ENCODE measurements around the gene KCNRG.
A peak's percentile ranks its signal among the peaks of the same experiment; 100 is the strongest.
"Not testable (repeated sequence)": the region's sequence is repeated elsewhere in the genome, so short reads cannot be mapped to it uniquely, and the experiment has no call there.

The KCNRG gene

GRCh38 chr13:50015258-50015657, at the start of gene KCNRG:
TSS of gene KCNRG (plus strand) at chr13:50015444. CDS start at chr13:50015494, 50 bp downstream.
- no peak for DNase-seq (ENCODE audit: low read depth)

GRCh38 chr13:49967456-49967855, 47.8 kb upstream of the KCNRG start:
- no peak for DNase-seq (ENCODE audit: low read depth)

- DNase-seq (ENCODE audit: low read depth), result no peak
These were observed 42.5 kb upstream of the KCNRG start for GRCh38 chr13:49972709-49973108.

- DNase-seq (ENCODE audit: low read depth), result no peak
These were observed 39.4 kb upstream of the KCNRG start for GRCh38 chr13:49975826-49976225.

- DNase-seq (ENCODE audit: low read depth), result peak; percentile 68
These were observed 38.7 kb upstream of the KCNRG start for GRCh38 chr13:49976314-49977258.

GRCh38 chr13:49977992-49978391, 37.3 kb upstream of the KCNRG start:
- no peak for DNase-seq (ENCODE audit: low read depth)

GRCh38 chr13:49980266-49980665, 35.0 kb upstream of the KCNRG start:
- DNase-seq (ENCODE audit: low read depth), result no peak

- DNase-seq (ENCODE audit: low read depth), result no peak
These were observed 30.1 kb upstream of the KCNRG start for GRCh38 chr13:49985129-49985528.

- DNase-seq (ENCODE audit: low read depth), result no peak
These were observed 28.8 kb upstream of the KCNRG start for GRCh38 chr13:49986471-49986870.

- DNase-seq (ENCODE audit: low read depth), result not testable (repeated sequence)
These were observed 24.6 kb upstream of the KCNRG start for GRCh38 chr13:49990612-49991011.

- DNase-seq (ENCODE audit: low read depth), result no peak
These were observed 22.1 kb upstream of the KCNRG start for GRCh38 chr13:49993111-49993510.

GRCh38 chr13:49993666-49994065, 21.6 kb upstream of the KCNRG start:
- no peak for DNase-seq (ENCODE audit: low read depth)

- DNase-seq (ENCODE audit: low read depth), result no peak
These were observed 19.6 kb upstream of the KCNRG start for GRCh38 chr13:49995625-49996101.

GRCh38 chr13:49996161-49996915, 18.9 kb upstream of the KCNRG start:
- DNase-seq (ENCODE audit: low read depth), result peak; percentile 77

GRCh38 chr13:49996951-49997895, 18.0 kb upstream of the KCNRG start, which contains the start of gene TRIM13:
TSS of gene TRIM13 (plus strand) at chr13:49997042. CDS start at chr13:50011941, 14,899 bp downstream.
- DNase-seq (ENCODE audit: low read depth), result peak; percentile 59

GRCh38 chr13:49997955-49998354, 17.3 kb upstream of the KCNRG start:
- DNase-seq (ENCODE audit: low read depth), result no peak

GRCh38 chr13:49998714-49999624, 16.3 kb upstream of the KCNRG start:
- no peak for DNase-seq (ENCODE audit: low read depth)

GRCh38 chr13:50001287-50001686, 14.0 kb upstream of the KCNRG start:
- DNase-seq (ENCODE audit: low read depth), result no peak

GRCh38 chr13:50006426-50007135, 8.7 kb upstream of the KCNRG start:
- no peak for DNase-seq (ENCODE audit: low read depth)

- no peak for DNase-seq (ENCODE audit: low read depth)
These were observed 3.8 kb upstream of the KCNRG start for GRCh38 chr13:50011461-50011860.
